ENCODE data around the gene SEZ6L.

DNA sequence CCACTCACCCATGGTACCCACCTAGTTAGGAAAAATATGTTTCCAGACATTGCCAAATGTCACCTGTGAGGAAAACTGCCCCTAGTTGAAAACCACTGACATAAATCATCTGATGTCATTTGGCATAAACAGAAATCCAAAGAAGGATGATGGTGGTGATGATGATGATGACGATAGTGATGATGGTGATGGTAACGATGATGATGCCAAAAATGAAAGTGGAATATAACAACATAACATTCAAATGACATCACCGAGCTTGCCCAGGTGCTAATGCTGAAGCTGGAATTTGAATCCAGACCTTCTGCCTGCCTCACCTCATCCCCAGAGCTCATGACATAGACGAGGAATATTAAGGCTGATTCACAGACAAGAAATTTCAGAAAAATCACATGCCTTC lies 167.5 kb downstream of the SEZ6L start:
- no peak for TF ChIP-seq CTCF (IDR thresholded peaks at IDR 0.05; ENCODE audit: insufficient read depth, low read length)
- no peak for TF ChIP-seq GABPA (IDR thresholded peaks at IDR 0.05; ENCODE audit: low read depth)
- no peak for TF ChIP-seq SPI1 (IDR thresholded peaks at IDR 0.05; ENCODE audit: borderline replicate concordance, low read depth)
- TF ChIP-seq POLR2AphosphoS5 (IDR thresholded peaks at IDR 0.05; ENCODE audit: low read depth), result no peak
- no peak for TF ChIP-seq REST (IDR thresholded peaks at IDR 0.05; ENCODE audit: insufficient replicate concordance, low read depth)
